ENCODE measurements around the gene FGF3. TPM values are rescaled to one million over a fixed set of nuclear protein-coding genes. Genes with fewer than 3 reads are reported as not detected.

FGF3 gene
- total RNA-seq, 4 donors from 2014 or later = not detected

GRCh38 chr11:69862797-69863543, 43.8 kb upstream of the FGF3 start:
- TF ChIP-seq, protein P1, sequence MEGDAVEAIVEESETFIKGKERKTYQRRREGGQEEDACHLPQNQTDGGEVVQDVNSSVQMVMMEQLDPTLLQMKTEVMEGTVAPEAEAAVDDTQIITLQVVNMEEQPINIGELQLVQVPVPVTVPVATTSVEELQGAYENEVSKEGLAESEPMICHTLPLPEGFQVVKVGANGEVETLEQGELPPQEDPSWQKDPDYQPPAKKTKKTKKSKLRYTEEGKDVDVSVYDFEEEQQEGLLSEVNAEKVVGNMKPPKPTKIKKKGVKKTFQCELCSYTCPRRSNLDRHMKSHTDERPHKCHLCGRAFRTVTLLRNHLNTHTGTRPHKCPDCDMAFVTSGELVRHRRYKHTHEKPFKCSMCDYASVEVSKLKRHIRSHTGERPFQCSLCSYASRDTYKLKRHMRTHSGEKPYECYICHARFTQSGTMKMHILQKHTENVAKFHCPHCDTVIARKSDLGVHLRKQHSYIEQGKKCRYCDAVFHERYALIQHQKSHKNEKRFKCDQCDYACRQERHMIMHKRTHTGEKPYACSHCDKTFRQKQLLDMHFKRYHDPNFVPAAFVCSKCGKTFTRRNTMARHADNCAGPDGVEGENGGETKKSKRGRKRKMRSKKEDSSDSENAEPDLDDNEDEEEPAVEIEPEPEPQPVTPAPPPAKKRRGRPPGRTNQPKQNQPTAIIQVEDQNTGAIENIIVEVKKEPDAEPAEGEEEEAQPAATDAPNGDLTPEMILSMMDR (IDR thresholded peaks at IDR 0.05 in 4 of 5, conservative IDR thresholded peaks at IDR 0.05 in 1 of 5) = no peak
- no peak for TF ChIP-seq POLR2A (IDR thresholded peaks at IDR 0.05)
- in situ Hi-C loops (cut with MboI; ENCODE audit: low sequenced_read_pairs in 4 of 4) = no loop called here
- H3K4me1 ChIP-seq = no peaks in the 10 kb centered on the region
- no peaks in the 10 kb centered on the region for H3K36me3 ChIP-seq
- H3K27ac ChIP-seq = no peak overlapping the region
- DNase-seq = no peak
- H3K27me3 ChIP-seq = peaks cover 4 to 30% (median 5%) of the 10 kb centered on the region in 3 donors
- intact Hi-C loops (cut with DNase I; ENCODE audit: low total_unique reads) = no loop called here
- H3K9me3 ChIP-seq = no peaks in the 10 kb centered on the region
- ATAC-seq = no peak
- H3K4me3 ChIP-seq = no peak overlapping the region

GRCh38 chr11:69862331-69862771, 43.1 kb upstream of the FGF3 start:
- DNase-seq (no peak), ATAC-seq (no peak)
- H3K36me3 ChIP-seq = no peaks in the 10 kb centered on the region
- intact Hi-C loops (cut with DNase I; ENCODE audit: low total_unique reads) (no loop called here), in situ Hi-C loops (cut with MboI; ENCODE audit: low sequenced_read_pairs in 4 of 4) (no loop called here)
- no peak overlapping the region for H3K27ac ChIP-seq
- H3K4me1 ChIP-seq = no peaks in the 10 kb centered on the region
- TF ChIP-seq, protein P1 (IDR thresholded peaks at IDR 0.05 in 4 of 5, conservative IDR thresholded peaks at IDR 0.05 in 1 of 5) = no peak
- TF ChIP-seq POLR2A (IDR thresholded peaks at IDR 0.05) = no peak
- no peak overlapping the region for H3K4me3 ChIP-seq
- H3K27me3 ChIP-seq = peaks cover 0 to 26% (median 0%) of the 10 kb centered on the region in 3 donors
- no peaks in the 10 kb centered on the region for H3K9me3 ChIP-seq

DNA sequence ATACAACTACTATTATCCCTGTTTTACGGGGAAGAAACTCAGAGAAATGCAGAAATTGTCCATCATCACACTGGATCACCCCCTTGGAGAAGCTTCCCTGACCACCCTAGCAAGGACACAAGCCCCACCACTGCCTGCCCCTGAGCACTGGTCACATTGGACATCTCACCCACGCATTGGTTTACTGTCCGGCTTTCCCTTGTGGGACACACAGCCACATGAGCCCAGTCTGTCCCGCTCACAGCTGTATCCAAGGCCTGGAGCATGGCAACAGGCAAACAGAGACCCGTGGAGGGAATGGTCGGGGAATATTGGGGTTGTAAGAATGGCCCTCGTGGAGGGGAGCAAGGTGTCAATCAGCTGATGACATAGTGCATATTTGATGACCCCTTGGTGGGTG, 42.7 kb upstream of the FGF3 start:
- Histone ChIP-seq H3K4me1 (no peaks in the 10 kb centered on the region), H3K4me3 (no peak overlapping the region), H3K36me3 (no peaks in the 10 kb centered on the region), H3K9me3 (no peaks in the 10 kb centered on the region), H3K27ac (no peak overlapping the region), H3K27me3 (peaks cover 0 to 21% (median 0%) of the 10 kb centered on the region in 3 donors)
- no peak for DNase-seq
- intact Hi-C loops (cut with DNase I; ENCODE audit: low total_unique reads) = no loop called here
- ATAC-seq = no peak
- no peak for TF ChIP-seq POLR2A (IDR thresholded peaks at IDR 0.05)
- TF ChIP-seq, protein P1 (IDR thresholded peaks at IDR 0.05 in 4 of 5, conservative IDR thresholded peaks at IDR 0.05 in 1 of 5) = no peak
- in situ Hi-C loops (cut with MboI; ENCODE audit: low sequenced_read_pairs in 4 of 4) = no loop called here

- Histone ChIP-seq H3K9me3 (no peaks in the 10 kb centered on the region), H3K27ac (no peak overlapping the region), H3K4me1 (no peaks in the 10 kb centered on the region), H3K36me3 (no peaks in the 10 kb centered on the region), H3K27me3 (peaks cover 0 to 19% (median 0%) of the 10 kb centered on the region in 3 donors), H3K4me3 (no peak overlapping the region)
- TF ChIP-seq, protein P1 (IDR thresholded peaks at IDR 0.05 in 4 of 5, conservative IDR thresholded peaks at IDR 0.05 in 1 of 5) = no peak
- no peak for TF ChIP-seq POLR2A (IDR thresholded peaks at IDR 0.05)
- no peak for ATAC-seq
- in situ Hi-C loops (cut with MboI; ENCODE audit: low sequenced_read_pairs in 4 of 4) = no loop called here
- intact Hi-C loops (cut with DNase I; ENCODE audit: low total_unique reads) = no loop called here
- DNase-seq = no peak
Measured at GRCh38 chr11:69860796-69861445, 41.7 kb upstream of the FGF3 start.

Measured in gastrocnemius medialis (tissue), 4 donors.